Neural progenitor cell (in vitro differentiated cells): ENCODE data around the gene TFG. TPM values are rescaled to one million over a fixed set of nuclear protein-coding genes. Genes with fewer than 3 reads are reported as not detected.
A peak's percentile ranks its signal among the peaks of the same experiment; 100 is the strongest.

ENCODE experiments used
- DNase-seq: peaks from one replicate; pipeline ENCODE4 v3.0.0-alpha.2; 2016; ENCODE audit warnings: low spot score
- H2AFZ ChIP-seq: fragments of 200-600 bp; sonication (generic); replicated peaks from 2 replicates; pipeline ENCODE4 v1.6.1; 2016; ENCODE audit warnings: antibody characterized with exemption
- H3F3A ChIP-seq: fragments of 200-600 bp; sonication (generic); 2 replicates; pipeline ENCODE4 v1.6.1; 2016; ENCODE audit warnings: antibody characterized with exemption, low read depth
- H3K27ac ChIP-seq: fragments of 200-600 bp; sonication (generic); 2 replicates; pipeline ENCODE4 v1.5.1; 2016; ENCODE audit warnings: mild to moderate bottlenecking
- H3K27me3 ChIP-seq: fragments of 200-600 bp; sonication (generic); 2 replicates; pipeline ENCODE4 v1.6.1; 2016; ENCODE audit warnings: mild to moderate bottlenecking, moderate library complexity
- H3K36me3 ChIP-seq: fragments of 200-600 bp; sonication (generic); 2 replicates; pipeline ENCODE4 v1.5.1; 2016
- H3K4me1 ChIP-seq: fragments of 200-600 bp; sonication (generic); 2 replicates; pipeline ENCODE4 v1.6.1; 2016; ENCODE audit warnings: mixed run types
- H3K4me2 ChIP-seq: fragments of 200-600 bp; sonication (generic); 2 replicates; pipeline ENCODE4 v1.6.1; 2016
- H3K4me3 ChIP-seq: fragments of 200-600 bp; sonication (generic); 2 replicates; pipeline ENCODE4 v1.5.1; 2016
- H3K79me2 ChIP-seq: fragments of 200-600 bp; sonication (generic); 2 replicates; pipeline ENCODE4 v1.6.1; 2016; ENCODE audit warnings: low read depth
- H3K9ac ChIP-seq: fragments of 200-600 bp; sonication (generic); 2 replicates; pipeline ENCODE4 v1.6.1; 2016
- H3K9me3 ChIP-seq: fragments of 200-600 bp; sonication (generic); 2 replicates; pipeline ENCODE4 v1.5.1; 2016; ENCODE audit warnings: low read depth
- H4K20me1 ChIP-seq: fragments of 200-600 bp; sonication (generic); 2 replicates; pipeline ENCODE4 v1.6.1; 2016; ENCODE audit warnings: low read depth
- H3K27ac Mint-ChIP-seq: 3 replicates; pipeline ENCODE4 v1.8.0; 2021; ENCODE audit warnings: mixed read lengths
- H3K27me3 Mint-ChIP-seq: 2 replicates; pipeline ENCODE4 v1.8.0; 2022; ENCODE audit warnings: low read depth, mild to moderate bottlenecking, inconsistent platforms, moderate library complexity, mixed read lengths; ENCODE audit not compliant: insufficient read depth
- H3K36me3 Mint-ChIP-seq: 3 replicates; pipeline ENCODE4 v1.8.0; 2021; ENCODE audit warnings: mixed read lengths
- H3K4me1 Mint-ChIP-seq: 3 replicates; pipeline ENCODE4 v1.8.0; 2021; ENCODE audit warnings: mixed read lengths
- H3K4me3 Mint-ChIP-seq: 3 replicates; pipeline ENCODE4 v1.8.0; 2021; ENCODE audit warnings: mild to moderate bottlenecking, moderate library complexity, mixed read lengths
- H3K9me3 Mint-ChIP-seq: 3 replicates; pipeline ENCODE4 v1.8.0; 2020; ENCODE audit warnings: mixed read lengths
- CTCF ChIP-seq: fragments of 200-600 bp; sonication (generic); IDR thresholded peaks from 2 replicates; pipeline ENCODE4 v1.5.1; 2017; ENCODE audit warnings: antibody characterized with exemption, mild to moderate bottlenecking
- EZH2 ChIP-seq: fragments of 200-600 bp; sonication (generic); IDR thresholded peaks from 2 replicates; pipeline ENCODE4 v1.6.1; 2017; ENCODE audit warnings: antibody characterized with exemption, mild to moderate bottlenecking, moderate library complexity
- EZH2phosphoT487 ChIP-seq: fragments of 200-600 bp; sonication (generic); IDR thresholded peaks from 2 replicates; pipeline ENCODE4 v1.6.1; 2017; ENCODE audit warnings: antibody characterized with exemption
- total RNA-seq: library from RNA; depleted of rRNA; stranded (reverse); fragments of >200 nt; gene quantifications from 2 replicates; pipeline ENCODE4 v1.2.3, GENCODE V29; 2015; ENCODE audit warnings: low replicate concordance

The TFG gene
- total RNA-seq, 1 donor from 2014 or later, result 105 TPM

DNA sequence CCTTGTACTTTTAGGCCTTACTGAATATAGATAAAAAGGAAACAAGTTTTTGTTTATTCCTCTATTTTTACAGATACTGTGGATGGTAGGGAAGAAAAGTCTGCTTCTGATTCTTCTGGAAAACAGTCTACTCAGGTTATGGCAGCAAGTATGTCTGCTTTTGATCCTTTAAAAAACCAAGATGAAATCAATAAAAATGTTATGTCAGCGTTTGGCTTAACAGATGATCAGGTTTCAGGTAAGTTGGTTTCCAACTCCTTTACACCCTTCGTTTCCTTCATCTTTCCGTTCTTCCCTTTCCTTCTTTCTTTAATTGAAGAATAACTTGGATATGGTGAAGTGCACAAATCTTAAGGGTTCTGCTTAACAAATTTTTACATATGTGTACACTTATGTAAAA lies 23.1 kb downstream of the TFG start:
- Histone ChIP-seq H3K9me3 (no peaks in the 10 kb centered on the region), H3K27ac (no peak overlapping the region), H3K27me3 (no peaks in the 10 kb centered on the region), H3K36me3 (peaks cover 10% of the 10 kb centered on the region), H4K20me1 (peaks cover 17% of the 10 kb centered on the region), H3F3A (peaks cover 6% of the 10 kb centered on the region), H3K79me2 (peaks cover 55% of the 10 kb centered on the region), H2AFZ (no peak overlapping the region), H3K9ac (no peak overlapping the region), H3K4me2 (no peak overlapping the region), H3K4me3 (no peak overlapping the region), H3K4me1 (peaks cover 19% of the 10 kb centered on the region)
- Mint-ChIP-seq H3K9me3 (no peaks in the 10 kb centered on the region), H3K4me3 (no peak overlapping the region), H3K36me3 (peaks cover 16% of the 10 kb centered on the region), H3K4me1 (peaks cover 2% of the 10 kb centered on the region), H3K27me3 (peaks cover 2% of the 10 kb centered on the region), H3K27ac (no peak overlapping the region)
- DNase-seq, result no peak
- TF ChIP-seq EZH2 (no peak), EZH2phosphoT487 (no peak), CTCF (no peak)

DNA sequence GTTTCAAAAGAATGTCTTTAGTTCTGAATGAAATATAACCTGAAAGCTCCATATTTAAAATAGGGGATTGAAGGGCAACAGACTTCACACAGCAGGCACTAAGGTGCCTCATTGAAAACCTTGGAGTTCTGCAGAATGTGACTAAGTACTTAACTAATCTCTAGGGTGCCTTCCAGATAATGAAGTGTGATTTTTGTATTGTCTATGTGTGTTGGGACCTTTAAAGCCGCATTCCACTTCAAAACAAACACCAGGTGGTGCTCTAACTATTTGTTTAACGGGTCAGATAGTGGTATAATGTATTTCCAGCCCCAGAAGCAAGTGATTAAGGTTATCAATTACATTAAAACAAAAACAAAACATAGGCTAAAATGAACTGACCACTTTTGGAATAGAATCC lies 28.0 kb downstream of the TFG start:
- no peak overlapping the region for H3K4me3 Mint-ChIP-seq
- H3K9me3 ChIP-seq, result no peaks in the 10 kb centered on the region
- no peak overlapping the region for H3K4me2 ChIP-seq
- peaks cover 22% of the 10 kb centered on the region for H3K4me1 ChIP-seq
- no peak overlapping the region for H3K9ac ChIP-seq
- peaks cover 15% of the 10 kb centered on the region for H3K36me3 ChIP-seq
- H3F3A ChIP-seq, result peaks cover 6% of the 10 kb centered on the region
- H3K36me3 Mint-ChIP-seq, result peaks cover 15% of the 10 kb centered on the region
- no peak overlapping the region for H2AFZ ChIP-seq
- no peaks in the 10 kb centered on the region for H3K9me3 Mint-ChIP-seq
- peaks cover 28% of the 10 kb centered on the region for H4K20me1 ChIP-seq
- H3K27me3 Mint-ChIP-seq, result peaks cover 2% of the 10 kb centered on the region
- no peak overlapping the region for H3K27ac ChIP-seq
- DNase-seq, result peak; percentile 68
- H3K4me3 ChIP-seq, result no peak overlapping the region
- no peaks in the 10 kb centered on the region for H3K27me3 ChIP-seq
- peaks cover 2% of the 10 kb centered on the region for H3K4me1 Mint-ChIP-seq
- peaks cover 26% of the 10 kb centered on the region for H3K79me2 ChIP-seq
- no peak overlapping the region for H3K27ac Mint-ChIP-seq
- TF ChIP-seq EZH2 (no peak), EZH2phosphoT487 (no peak), CTCF (peak; percentile 55)

DNA sequence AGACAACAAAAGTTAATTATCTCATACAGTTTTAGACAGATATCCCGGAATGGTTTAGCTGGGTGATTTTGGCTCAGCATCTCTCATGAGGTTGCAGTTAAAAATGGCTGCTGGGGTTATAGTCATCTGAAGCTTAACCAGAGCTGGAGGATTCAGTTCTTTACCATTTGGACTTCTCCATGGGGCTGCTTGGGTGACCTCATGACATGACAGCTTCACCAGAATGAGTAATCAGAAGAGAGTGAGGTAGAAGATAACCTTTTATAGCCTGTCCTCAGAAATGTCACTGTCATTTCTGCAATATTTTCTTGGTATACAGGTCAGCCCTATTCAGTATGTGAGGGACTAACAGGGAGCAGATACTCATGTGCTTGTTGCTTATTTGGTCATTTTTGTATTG lies 30.9 kb downstream of the TFG start:
- TF ChIP-seq EZH2 (no peak), CTCF (no peak), EZH2phosphoT487 (no peak)
- Mint-ChIP-seq H3K4me1 (peaks cover 2% of the 10 kb centered on the region), H3K36me3 (peaks cover 19% of the 10 kb centered on the region)

More for the DNA sequence above, 30.9 kb downstream of the TFG start:
- H3K4me3 ChIP-seq, result no peak overlapping the region
- H3K27ac ChIP-seq, result no peak overlapping the region
- peaks cover 25% of the 10 kb centered on the region for H4K20me1 ChIP-seq
- H3K27me3 ChIP-seq, result no peaks in the 10 kb centered on the region
- no peak overlapping the region for H3K4me2 ChIP-seq
- peaks cover 6% of the 10 kb centered on the region for H3F3A ChIP-seq
- H3K4me1 ChIP-seq, result peaks cover 15% of the 10 kb centered on the region
- no peaks in the 10 kb centered on the region for H3K9me3 ChIP-seq
- peaks cover 21% of the 10 kb centered on the region for H3K36me3 ChIP-seq
- no peaks in the 10 kb centered on the region for H3K79me2 ChIP-seq
- H3K9ac ChIP-seq, result no peak overlapping the region
- no peak overlapping the region for H2AFZ ChIP-seq
- H3K4me3 Mint-ChIP-seq, result no peak overlapping the region
- peaks cover 2% of the 10 kb centered on the region for H3K27me3 Mint-ChIP-seq
- no peaks in the 10 kb centered on the region for H3K9me3 Mint-ChIP-seq
- no peak for DNase-seq
- no peak overlapping the region for H3K27ac Mint-ChIP-seq
